HEK293 (cell line): ENCODE data around the gene TXNRD3.

Experiments
- PRDM1 ChIP-seq: fragments of 450-650 bp; formaldehyde crosslinking; IDR thresholded peaks from 2 replicates; pipeline ENCODE4; 2016; ENCODE audit warnings: missing biosample characterization, missing genetic modification characterization
- SALL2 ChIP-seq: fragments of 450-650 bp; formaldehyde crosslinking; IDR thresholded peaks from 2 replicates; pipeline ENCODE4 v1.5.0; 2017; ENCODE audit warnings: missing biosample characterization, mild to moderate bottlenecking, missing genetic modification characterization, borderline replicate concordance
- SP2 ChIP-seq: fragments of 450-650 bp; formaldehyde crosslinking; IDR thresholded peaks from 2 replicates; pipeline ENCODE4 v1.5.1; 2016; ENCODE audit warnings: missing biosample characterization, missing genetic modification characterization
- ZNF335 ChIP-seq: fragments of 450-650 bp; formaldehyde crosslinking; conservative IDR thresholded peaks from 2 replicates; pipeline ENCODE4 v1.5.1; 2016; ENCODE audit warnings: missing biosample characterization, missing genetic modification characterization
- ZNF596 ChIP-seq: fragments of 450-650 bp; IDR thresholded peaks from 2 replicates; pipeline ENCODE4 v1.5.0; 2018; ENCODE audit warnings: missing biosample characterization, mild to moderate bottlenecking, missing genetic modification characterization, moderate library complexity
- ZNF664 ChIP-seq: fragments of 450-650 bp; formaldehyde crosslinking; IDR thresholded peaks from 2 replicates; pipeline ENCODE4 v1.5.1; 2016; ENCODE audit warnings: missing biosample characterization, missing genetic modification characterization
- TF ChIP-seq, protein P1 (sequence below): fragments of 450-650 bp; formaldehyde crosslinking; IDR thresholded peaks from 2 replicates; pipeline ENCODE4 v1.5.1; 2016; ENCODE audit warnings: missing biosample characterization, missing genetic modification characterization
- TF ChIP-seq, protein P2 (sequence below): fragments of 450-650 bp; IDR thresholded peaks from 2 replicates; pipeline ENCODE4 v1.5.1; 2018; ENCODE audit warnings: missing biosample characterization, missing genetic modification characterization

DNA sequence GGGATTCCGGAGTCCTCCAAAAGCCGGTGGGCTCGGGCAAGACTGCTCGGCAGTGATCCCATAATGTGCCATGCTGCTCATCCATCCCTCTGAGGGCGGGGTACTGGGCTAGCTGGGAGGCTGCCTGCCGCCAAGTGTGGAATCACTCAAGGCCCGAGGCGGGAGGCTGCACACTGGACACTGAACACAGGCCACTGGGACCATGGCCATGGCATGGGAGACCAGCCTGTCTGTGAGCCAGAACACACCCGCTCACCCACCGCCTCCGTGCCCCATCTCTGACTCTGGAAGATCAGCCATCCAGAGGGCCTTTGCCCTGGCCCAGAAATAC lies 97.5 kb downstream of the TXNRD3 start:
- no peak for TF ChIP-seq PRDM1 (tag by site-specific recombination)
- no peak for TF ChIP-seq SALL2 (tag by site-specific recombination)
- no peak for TF ChIP-seq ZNF335 (tag by site-specific recombination)
- no peak for TF ChIP-seq ZNF664
- no peak for TF ChIP-seq SP2
- TF ChIP-seq, protein P1, sequence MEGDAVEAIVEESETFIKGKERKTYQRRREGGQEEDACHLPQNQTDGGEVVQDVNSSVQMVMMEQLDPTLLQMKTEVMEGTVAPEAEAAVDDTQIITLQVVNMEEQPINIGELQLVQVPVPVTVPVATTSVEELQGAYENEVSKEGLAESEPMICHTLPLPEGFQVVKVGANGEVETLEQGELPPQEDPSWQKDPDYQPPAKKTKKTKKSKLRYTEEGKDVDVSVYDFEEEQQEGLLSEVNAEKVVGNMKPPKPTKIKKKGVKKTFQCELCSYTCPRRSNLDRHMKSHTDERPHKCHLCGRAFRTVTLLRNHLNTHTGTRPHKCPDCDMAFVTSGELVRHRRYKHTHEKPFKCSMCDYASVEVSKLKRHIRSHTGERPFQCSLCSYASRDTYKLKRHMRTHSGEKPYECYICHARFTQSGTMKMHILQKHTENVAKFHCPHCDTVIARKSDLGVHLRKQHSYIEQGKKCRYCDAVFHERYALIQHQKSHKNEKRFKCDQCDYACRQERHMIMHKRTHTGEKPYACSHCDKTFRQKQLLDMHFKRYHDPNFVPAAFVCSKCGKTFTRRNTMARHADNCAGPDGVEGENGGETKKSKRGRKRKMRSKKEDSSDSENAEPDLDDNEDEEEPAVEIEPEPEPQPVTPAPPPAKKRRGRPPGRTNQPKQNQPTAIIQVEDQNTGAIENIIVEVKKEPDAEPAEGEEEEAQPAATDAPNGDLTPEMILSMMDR = no peak
- TF ChIP-seq, protein P2, sequence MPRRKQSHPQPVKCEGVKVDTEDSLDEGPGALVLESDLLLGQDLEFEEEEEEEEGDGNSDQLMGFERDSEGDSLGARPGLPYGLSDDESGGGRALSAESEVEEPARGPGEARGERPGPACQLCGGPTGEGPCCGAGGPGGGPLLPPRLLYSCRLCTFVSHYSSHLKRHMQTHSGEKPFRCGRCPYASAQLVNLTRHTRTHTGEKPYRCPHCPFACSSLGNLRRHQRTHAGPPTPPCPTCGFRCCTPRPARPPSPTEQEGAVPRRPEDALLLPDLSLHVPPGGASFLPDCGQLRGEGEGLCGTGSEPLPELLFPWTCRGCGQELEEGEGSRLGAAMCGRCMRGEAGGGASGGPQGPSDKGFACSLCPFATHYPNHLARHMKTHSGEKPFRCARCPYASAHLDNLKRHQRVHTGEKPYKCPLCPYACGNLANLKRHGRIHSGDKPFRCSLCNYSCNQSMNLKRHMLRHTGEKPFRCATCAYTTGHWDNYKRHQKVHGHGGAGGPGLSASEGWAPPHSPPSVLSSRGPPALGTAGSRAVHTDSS = no peak
- no peak for TF ChIP-seq ZNF596 (tag by site-specific recombination)
